Activated CD4-positive, alpha-beta T cell treated with anti-CD3 and anti-CD28 coated beads for 24 hours (primary cell): ENCODE results near the gene UST.
"Not testable (repeated sequence)": the region's sequence is repeated elsewhere in the genome, so short reads cannot be mapped to it uniquely, and the experiment has no call there.

Experiments
- DNase-seq, 2 donors: peaks; one replicate each; pipeline ENCODE4 v3.0.0-alpha.2; 2020; ENCODE audit warnings: low read depth in 2 of 2

The UST gene

GRCh38 chr6:149035766-149036165 is 288.9 kb downstream of the UST start:
- no peak for DNase-seq

GRCh38 chr6:149037051-149037671 is 290.3 kb downstream of the UST start:
- DNase-seq = no peak

GRCh38 chr6:149039025-149039424 is 292.2 kb downstream of the UST start:
- DNase-seq = not testable (repeated sequence)

GRCh38 chr6:149041953-149042352 is 295.1 kb downstream of the UST start:
- no peak for DNase-seq

DNA sequence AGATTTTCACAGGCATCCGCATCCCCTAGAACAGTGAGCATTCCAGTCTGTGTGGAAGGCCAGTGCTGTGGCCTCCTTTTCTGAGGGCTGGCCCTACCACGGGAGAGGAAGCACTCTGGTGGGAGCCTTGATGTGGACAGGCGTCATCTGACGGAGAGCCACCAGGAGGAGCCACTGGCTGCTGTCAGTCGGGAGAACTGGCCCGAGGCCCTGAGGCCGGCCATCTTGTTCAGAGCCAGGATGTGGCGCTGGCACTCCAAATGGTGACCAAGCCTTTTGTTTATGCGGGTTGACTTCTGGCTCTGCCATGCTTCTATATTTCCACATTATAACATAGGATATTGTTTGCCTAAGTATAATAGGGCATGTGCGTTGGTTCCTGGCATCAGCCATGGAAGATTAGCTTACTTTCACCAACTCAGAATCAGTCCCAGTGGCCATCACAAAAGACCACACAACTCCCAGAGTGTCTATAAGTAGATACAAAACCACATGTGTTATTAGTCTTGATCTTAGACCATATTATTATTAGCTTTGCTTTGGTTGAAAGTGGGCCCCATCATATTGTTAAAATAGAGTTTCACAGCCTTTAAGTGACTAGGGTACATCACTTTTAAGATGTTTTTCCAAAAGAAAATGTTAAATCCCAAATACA is 296.8 kb downstream of the UST start:
- DNase-seq = no peak

- DNase-seq = no peak
Observed at GRCh38 chr6:149044528-149044927, 297.7 kb downstream of the UST start.

GRCh38 chr6:149045404-149045803 is 298.6 kb downstream of the UST start:
- DNase-seq = no peak

DNA sequence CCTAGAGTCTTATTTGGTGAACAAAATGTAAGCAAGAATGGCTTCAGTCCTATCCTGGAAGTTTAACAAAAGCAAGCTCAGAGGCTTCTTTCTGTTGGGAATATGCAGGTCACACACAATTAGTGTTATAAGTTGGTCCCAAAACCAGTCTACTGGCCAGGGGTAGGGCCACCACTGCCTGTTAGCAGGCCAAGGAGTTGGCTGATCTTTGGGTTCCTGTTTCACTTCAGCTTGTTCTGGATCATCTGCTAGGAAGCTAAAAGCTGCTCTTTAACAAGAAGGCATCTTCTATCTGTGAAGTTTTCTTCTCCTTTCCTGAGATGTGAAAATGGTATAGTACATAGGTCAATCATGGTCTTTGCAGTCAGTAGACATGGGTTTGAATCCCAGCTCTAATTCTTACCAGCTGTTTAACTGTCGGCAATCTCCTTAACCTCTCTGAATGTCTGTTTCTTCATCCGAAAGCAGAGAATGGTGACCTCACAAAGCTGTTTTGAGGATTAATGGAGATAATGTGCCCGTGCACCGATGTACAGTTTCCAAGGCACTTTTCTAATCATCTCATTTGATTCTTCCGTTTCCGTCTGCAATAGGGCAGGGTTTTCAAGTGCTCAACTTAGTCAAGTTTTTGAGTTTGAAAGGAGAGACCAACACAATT is 299.5 kb downstream of the UST start:
- no peak for DNase-seq

GRCh38 chr6:149046822-149047246 is 300.0 kb downstream of the UST start:
- no peak for DNase-seq

DNA sequence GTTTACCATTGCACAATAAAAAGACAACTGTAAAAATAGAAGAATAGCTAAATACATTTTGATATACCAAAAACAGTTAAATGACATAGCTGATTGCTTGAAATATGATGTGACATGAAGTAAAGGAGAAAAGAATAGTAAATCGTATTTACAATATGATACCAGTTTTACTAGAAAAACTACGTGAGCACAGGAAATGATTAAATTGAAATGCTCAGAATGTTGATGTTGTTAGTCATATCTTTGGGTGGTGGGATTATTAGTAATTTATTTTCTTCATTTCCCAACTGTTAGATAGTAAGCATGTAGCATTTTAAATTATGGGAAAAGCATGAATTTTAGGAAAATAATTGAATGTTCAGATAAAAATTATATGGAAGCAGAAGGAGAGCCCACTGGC is 302.4 kb downstream of the UST start:
- no peak for DNase-seq

DNA sequence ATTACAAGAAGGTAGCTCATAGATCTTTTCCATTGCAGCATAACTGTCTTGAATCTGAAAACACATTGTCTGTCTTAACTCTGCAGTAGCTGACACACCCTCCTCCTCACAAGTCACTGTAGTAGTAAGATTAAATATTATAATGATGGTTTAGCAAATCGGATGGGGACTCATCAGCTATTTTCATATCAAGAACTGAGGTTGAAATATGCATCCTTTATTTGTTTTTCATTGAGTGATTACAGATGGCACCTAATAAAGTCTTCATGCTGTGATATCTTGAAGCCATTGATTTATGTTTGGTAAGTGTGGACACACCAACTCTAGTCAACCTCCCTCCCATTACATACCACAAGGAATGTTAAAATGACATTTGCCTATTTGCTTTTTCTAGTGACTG is 303.3 kb downstream of the UST start:
- no peak for DNase-seq

DNA sequence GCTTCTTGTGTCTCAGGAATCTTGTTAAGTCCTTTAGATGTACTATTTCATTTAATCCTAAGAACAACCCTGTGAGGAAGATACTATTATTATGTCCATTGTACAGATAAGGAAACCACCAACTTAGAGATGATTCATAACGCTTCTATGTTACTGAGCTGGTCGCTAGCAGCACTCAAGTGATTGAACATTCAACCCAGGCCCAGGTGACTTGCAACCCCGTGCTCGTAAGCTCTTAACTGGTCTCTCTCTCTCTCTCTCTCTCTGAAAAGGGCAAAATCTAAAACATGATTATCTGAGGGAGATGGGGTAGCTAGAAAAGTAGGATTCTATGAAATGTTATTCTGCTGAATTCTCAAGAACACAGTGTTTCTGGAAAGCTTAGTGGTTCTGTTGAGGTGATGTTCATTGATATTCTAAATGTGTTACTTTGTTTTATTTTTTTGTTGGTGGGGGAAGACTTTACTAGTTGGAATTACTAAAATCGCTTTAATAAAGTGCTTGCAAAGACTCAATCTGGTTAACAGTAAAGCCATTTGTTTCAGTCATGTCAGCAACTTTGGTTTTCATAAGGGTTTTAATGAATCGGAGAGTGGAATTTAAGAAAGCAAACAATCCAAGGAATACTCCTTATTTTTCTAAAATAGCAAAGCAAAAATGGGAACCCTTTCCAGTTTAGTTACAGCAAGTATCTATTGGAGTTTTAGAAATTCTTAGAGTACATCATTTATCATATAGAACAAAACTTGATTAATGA is 305.7 kb downstream of the UST start:
- no peak for DNase-seq

DNA sequence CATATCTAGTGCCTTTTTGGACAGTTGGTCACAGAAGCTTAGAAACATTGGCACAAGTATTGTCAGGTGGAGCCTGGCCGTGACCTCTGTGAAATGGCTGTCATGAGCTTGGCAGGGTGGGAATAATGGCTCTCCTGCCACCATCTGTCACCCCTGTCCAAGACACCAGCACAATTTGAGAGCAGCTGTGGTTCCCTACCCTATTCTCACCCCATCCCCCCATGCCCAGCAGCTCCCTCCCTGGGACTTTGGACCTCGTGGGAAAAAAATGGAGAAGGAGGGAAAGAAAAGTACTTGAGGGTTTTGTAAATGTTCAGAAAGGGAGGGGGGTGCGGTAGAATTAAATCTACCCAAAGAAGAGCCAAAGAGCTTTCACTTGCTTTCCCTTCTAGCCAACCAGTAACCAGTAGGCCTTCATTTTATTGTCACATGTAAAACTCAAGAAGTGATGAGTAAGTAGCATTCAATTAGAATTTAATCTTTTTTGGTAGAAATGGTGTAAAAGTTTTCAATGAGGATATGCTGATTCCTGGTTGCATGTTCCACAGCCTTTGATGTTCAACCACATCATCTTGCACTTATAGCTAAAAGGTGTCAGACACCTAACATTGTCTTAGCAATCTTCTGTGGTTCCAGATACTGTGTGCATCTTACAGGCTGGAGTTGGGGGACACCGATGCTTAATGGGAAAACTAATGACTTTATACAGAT is 307.2 kb downstream of the UST start:
- no peak for DNase-seq

- DNase-seq = no peak
Observed at GRCh38 chr6:149054559-149055194, 307.8 kb downstream of the UST start.

DNA sequence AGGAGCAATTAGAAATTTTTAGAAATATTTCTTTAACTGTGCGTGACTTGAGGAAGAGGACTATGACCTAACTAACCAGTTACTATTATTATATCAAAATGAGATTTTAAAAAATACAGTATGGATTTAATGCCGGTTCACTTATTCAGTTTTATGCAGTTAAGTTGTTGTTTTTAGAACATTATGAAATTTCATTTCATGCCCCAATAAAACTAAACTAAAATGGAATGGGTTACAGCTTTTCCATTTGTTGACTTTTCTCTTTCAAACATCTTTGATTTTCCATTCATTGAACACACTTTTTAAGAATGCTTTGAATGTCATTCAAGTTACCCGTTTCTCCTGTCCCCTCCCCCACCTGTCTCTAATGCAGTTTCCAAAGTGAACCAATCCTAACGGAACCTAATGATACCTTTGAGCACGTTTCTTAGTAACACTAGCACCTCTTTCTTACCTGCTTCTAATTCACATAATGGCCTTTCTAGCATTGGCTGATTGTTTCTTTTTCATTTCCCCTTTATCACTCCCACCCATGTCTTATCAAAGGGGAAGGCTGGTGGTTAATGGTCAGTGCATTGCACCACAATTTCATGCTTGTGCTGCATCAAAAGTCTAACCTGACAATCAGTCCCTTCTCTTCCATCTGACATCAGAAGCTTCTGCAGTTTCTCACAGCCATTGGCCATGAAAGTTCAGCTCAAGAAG is 308.5 kb downstream of the UST start:
- DNase-seq = no peak

DNA sequence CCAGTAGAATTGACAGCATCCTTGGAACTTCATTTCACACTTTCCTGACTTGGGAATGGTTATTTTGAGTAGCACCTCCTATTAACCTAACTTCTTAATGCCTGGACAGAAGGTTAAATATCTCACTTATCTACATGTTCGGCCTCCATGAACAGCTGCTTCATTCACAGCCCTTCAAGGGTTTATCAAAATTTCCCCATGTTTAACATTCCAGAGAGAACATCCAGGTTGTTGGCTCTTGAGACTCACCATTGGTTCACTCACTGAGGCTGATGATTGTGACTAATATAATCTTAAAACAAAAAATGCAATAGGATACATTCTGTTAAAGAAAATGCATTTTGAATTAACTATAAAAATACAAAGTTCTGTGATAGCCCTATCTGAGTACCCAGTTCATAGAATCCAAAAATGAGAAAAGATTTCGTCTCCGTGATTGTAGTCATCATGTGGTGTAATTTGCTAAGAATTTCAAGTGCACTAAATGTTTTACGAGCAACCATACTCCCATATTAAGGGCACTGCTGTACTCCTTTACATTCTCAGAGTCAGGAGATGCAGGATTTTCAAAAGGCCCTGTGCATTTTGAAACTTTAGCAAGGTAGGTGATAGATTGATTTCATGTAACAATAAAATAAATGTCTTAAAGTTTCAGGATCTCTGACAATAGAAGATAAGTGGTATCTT is 310.1 kb downstream of the UST start:
- DNase-seq = no peak

- no peak for DNase-seq
Observed at GRCh38 chr6:149057464-149057840, 310.6 kb downstream of the UST start.

DNA sequence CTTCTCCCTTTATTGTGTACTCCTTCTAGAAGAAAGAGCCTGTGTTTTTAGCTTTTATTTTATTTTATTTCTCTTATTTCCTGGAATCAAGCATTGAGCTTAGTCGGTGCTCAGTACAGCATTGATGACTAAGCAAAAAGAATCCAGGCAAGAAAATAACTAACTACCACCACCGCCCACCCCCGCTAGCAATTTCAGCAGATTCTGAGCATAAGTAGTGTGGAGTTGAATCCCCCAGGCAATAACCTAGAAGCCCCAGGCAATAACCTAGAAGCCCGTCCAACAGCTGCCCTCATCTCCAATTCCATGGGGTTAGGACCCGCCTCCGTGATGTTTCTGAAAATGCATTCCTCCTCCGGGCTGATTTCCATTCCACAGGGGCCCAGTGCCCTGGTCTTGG is 312.7 kb downstream of the UST start:
- DNase-seq = no peak

- peak in 1 of 2 donors; percentile 35 for DNase-seq
Observed at GRCh38 chr6:149060300-149060984, 313.6 kb downstream of the UST start.
